Panc1 (cell line): ENCODE measurements around the gene TMOD1.

Experiments
- CTCF ChIP-seq: fragments of 450-650 bp; IDR thresholded peaks from 2 replicates; pipeline ENCODE4 v1.5.1; 2017; ENCODE audit warnings: mild to moderate bottlenecking
- POLR2AphosphoS5 ChIP-seq: IDR thresholded peaks from 2 replicates; pipeline ENCODE4 v1.6.1; 2012; ENCODE audit warnings: mild to moderate bottlenecking, low read depth, low read length, moderate library complexity
- REST ChIP-seq, 2 experiments: IDR thresholded peaks; 2 replicates each; pipeline ENCODE4 v1.6.1; 2011 to 2012; ENCODE audit warnings: low read depth in 2 of 2, control low read depth in 1 of 2, low read length in 1 of 2, mild to moderate bottlenecking in 1 of 2, moderate library complexity in 1 of 2; ENCODE audit not compliant: insufficient read depth in 1 of 2
- SIN3A ChIP-seq: IDR thresholded peaks from 2 replicates; pipeline ENCODE4 v1.6.1; 2012; ENCODE audit warnings: low read depth, mild to moderate bottlenecking, low read length, moderate library complexity, borderline replicate concordance; ENCODE audit not compliant: insufficient read depth
- TCF7L2 ChIP-seq: IDR thresholded peaks from 2 replicates; pipeline ENCODE4 v1.6.1; 2011; ENCODE audit warnings: mild to moderate bottlenecking, low read depth, low read length, inconsistent platforms

GRCh38 chr9:97570899-97571298, 69.4 kb downstream of the TMOD1 start:
- TF ChIP-seq CTCF (no peak), POLR2AphosphoS5 (no peak), REST (IDR thresholded peaks at IDR 0.05; ENCODE audit: insufficient read depth in 1 of 2, low read depth in 2 of 2, low read length in 1 of 2) (no peak), SIN3A (no peak), TCF7L2 (no peak)
